Measurements from ENCODE around the gene TXNDC12.

- TF ChIP-seq EZH2 (IDR thresholded peaks at IDR 0.05; ENCODE audit: borderline replicate concordance) (no peak), CTCF (IDR thresholded peaks at IDR 0.05; ENCODE audit: poor library complexity) (no peak)
Measured at GRCh38 chr1:52053862-52054261, 1.1 kb downstream of the TXNDC12 start.
